Measurements from ENCODE around the gene TANGO6.
"Not testable (repeated sequence)": the region's sequence is repeated elsewhere in the genome, so short reads cannot be mapped to it uniquely, and the experiment has no call there.

Gene TANGO6

GRCh38 chr16:69013991-69014390 is 170.7 kb downstream of the TANGO6 start:
- no peak for DNase-seq (ENCODE audit: low spot score)

DNA sequence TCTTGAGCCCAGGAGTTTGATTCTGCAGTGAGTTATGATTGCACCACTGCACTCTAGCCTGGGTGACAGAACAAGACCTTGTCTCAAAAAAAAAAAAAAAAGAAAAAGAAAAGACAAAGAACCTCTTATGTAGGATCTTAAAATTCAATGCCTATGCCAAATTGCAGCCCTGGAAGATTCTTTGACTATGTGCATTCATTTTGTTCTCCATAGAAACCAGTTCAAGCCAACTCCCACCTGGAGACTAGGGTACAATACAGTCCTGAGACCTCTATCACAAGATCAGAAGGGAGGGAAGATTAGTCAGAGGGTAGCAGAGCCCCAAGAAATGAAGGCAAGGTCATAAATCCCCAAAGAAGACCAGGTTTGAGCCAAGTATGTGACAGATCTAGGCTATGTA is 171.5 kb downstream of the TANGO6 start:
- DNase-seq (ENCODE audit: low spot score) = no peak

- no peak for DNase-seq (ENCODE audit: low spot score)
Observed at GRCh38 chr16:69017036-69017783, 173.9 kb downstream of the TANGO6 start.

DNA sequence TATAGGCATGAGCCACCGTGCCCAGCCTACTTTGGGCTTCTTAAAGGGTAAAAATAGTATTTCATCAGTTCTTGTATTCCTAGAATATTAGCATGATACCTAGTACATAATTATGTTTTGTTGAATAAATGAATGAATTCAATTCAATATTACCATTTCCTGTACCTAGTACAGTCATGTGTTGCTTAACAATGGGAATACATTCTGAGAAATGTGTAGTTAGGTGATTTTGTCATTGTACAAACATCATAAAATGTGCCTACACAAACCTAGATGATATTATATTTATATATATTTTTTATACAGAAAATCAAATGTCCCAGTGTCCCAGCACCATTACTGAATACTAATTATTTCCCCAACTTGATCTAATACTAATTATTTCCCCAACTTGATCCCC is 176.5 kb downstream of the TANGO6 start:
- no peak for DNase-seq (ENCODE audit: low spot score)

DNA sequence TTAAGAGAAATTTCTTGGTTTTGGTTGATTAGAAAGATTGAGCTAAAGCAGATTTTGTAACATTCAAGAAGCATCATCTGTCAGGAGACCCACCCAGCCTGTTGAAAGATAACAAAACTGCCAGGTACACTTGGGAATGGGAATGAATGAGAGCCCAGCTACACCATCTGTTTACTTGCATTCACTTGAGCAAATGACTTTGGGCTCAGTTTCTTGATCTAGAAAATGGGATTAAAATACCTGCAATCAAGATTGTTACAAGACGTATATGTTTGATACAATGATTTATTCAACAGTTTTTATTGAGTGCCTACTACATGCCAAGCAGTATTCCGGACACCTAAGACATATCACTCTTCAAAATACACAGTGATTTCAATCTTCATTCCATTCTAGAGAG is 185.8 kb downstream of the TANGO6 start:
- DNase-seq (ENCODE audit: low spot score) = no peak

GRCh38 chr16:69031877-69032301 is 188.6 kb downstream of the TANGO6 start:
- DNase-seq (ENCODE audit: low spot score) = no peak

DNA sequence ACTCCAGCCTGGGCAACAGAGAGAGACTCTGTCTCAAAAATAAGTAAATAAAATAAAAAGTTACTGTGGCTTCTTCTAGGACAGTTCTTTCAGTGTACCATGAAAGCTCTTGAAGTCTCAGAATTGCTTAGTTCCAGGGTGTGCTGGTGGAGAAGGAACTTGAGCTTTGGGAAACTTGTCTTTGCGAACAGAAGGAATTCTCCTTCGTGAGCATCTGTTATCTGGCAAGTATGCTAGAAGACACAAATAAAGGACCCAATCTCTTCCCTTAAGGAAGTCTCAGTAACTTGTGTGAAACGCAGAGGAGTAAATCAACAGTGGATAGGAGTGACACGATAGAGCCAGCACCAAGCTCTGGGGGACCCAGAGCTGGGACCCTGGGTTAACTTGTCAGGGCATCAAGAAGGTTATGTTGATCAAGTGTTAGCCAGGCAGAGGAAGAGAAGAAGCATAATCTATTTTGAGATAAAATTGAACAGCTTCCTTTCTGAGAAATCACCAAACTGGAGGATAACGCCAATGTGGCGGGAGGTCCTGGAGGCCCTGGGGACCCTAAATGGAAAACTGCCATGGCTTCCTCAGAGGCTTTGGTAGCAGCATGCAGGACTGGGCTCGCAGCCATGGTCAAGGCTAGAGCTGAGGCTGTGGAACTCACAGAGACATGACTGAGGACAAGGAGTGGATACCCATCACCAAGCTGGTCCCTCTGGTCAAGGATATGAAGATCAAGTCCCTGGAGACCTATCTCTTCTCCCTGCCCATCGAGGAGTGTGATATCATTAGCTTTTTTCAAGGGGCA is 190.0 kb downstream of the TANGO6 start:
- no peak for DNase-seq (ENCODE audit: low spot score)

GRCh38 chr16:69035375-69035774 is 192.0 kb downstream of the TANGO6 start:
- DNase-seq (ENCODE audit: low spot score) = no peak

DNA sequence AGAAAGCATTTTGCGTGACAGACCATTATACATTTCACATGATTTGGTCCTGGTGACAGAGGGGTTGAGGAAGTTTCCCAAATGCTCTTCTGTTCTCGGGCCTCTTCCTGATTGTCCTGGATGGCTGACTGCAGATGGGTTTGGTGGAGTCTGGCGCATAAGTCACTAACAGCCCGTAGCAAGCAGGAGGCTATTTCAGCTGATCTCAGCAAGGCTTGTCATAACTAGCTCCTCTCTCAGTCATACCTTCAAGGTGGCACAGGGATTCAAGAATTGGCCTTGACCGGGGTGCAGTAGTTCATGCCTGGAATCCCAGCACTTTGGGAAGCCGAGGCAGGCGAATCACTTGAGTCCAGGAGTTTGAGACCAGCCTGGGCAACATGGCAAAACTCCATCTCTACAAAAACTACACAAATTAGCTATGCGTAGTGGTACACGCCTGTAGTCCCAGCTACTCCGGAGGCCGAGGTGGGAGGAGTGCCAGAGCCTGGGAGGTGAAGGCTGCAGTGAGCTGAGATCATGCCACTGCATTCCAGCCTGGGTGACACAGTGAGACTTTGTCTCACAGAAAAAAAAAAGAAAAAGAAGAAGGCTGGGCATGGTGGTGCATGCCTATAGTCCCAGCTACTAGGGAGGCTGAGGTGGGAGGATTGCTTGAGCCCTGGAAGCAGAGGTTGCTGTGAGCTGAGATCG is 193.2 kb downstream of the TANGO6 start:
- no peak for DNase-seq (ENCODE audit: low spot score)

- no peak for DNase-seq (ENCODE audit: low spot score)
Observed at GRCh38 chr16:69037373-69038160, 194.2 kb downstream of the TANGO6 start.

DNA sequence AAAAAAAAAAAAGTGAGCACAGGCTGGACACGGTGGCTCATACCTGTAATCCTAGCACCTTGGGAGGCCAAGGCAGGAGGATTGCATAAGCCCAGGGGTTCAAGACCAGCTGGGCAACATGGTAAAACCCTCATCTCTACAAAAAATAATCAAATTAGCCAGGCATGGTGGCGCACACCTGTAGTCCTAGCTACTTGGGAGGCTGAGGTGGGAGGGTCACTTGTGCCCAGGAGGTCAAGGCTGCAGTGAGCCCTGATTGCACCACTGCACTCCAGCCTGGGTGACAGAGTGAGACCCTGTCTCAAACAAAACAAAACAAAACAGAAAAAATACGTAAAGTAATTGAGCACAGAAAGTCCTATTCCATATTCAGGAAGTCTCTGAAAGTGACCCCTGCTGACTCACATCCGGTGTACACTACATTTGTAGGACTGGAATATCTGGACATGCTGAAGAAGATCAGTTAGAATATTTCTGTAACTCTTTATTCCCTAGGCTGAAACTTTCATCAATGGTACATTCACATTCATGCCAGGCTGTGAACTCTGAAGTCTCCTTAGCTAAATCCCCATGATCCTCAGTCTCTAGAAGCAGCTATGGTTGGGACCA is 196.1 kb downstream of the TANGO6 start:
- no peak for DNase-seq (ENCODE audit: low spot score)

GRCh38 chr16:69040144-69040909 is 197.0 kb downstream of the TANGO6 start:
- no peak for DNase-seq (ENCODE audit: low spot score)

DNA sequence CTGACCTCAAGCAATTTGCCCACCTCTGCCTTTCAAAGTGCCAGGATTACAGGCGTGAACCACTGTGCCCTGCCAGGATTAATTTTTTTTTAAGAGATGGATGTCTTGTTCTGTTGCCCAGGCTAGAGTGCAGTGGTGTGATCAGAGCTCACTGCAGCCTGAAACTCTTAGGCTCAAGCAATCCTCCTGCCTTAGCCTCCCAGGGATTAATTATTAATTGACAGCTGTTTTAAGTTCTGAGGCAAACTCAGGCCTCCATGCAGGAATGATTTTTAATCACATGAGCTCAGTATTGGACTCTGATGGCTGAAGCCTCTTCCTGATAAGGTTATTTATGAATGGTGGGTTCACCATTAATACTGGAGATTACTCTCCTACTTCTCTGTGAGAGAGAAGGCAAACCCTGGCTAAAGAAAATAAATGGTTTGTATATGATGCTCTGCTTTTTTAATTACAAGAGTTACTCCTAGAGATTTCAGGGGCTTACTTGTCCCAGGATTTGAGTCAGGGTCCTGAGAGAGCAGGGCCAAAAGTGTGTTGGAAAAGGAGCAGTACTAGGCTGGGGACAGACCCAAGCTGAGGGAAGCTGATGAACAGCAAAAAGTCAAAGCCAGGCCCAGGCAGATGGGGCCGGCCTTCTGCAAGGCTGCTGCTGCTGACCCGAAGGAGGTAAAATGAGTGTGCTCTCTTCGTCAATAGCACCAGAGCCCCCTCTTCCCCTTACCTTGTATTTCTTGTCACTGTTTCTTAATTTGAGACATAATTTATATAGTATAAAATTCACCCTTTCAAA is 205.2 kb downstream of the TANGO6 start:
- DNase-seq (ENCODE audit: low spot score) = no peak

DNA sequence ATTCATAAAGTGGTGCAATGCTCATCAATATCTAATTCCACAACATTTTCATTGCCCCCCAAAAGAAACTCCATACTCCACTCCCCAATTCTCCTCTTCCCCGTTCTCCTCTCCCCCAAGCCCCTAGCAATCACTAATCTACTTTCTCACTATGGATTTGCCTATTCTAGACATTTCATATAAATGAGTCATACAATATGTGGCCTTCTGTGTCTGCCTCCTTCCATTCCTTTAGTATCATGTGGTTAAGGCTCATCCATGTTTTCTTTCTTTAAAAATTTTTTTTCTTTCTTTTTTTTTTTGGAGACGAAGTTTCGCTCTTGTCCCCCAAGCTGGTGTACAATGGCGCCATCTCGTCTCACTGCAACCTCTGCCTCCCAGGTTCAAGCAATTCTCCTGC is 205.8 kb downstream of the TANGO6 start:
- no peak for DNase-seq (ENCODE audit: low spot score)

GRCh38 chr16:69049603-69050375 is 206.5 kb downstream of the TANGO6 start:
- DNase-seq (ENCODE audit: low spot score) = no peak

DNA sequence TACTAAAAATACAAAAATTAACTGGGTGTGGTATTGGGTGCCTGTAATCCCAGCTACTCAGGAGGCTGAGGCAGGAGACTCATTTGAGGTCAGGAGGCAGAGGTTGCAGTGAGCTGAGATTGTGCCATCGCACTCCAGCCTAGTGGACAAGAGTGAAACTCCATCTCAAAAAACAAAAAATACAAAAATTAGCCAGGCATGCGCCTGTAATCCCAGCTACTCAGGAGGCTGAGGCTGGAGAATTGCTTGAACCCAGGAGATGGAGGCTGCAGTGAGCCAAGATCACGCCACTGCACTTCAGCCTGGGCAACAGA is 208.1 kb downstream of the TANGO6 start:
- DNase-seq (ENCODE audit: low spot score) = not testable (repeated sequence)

DNA sequence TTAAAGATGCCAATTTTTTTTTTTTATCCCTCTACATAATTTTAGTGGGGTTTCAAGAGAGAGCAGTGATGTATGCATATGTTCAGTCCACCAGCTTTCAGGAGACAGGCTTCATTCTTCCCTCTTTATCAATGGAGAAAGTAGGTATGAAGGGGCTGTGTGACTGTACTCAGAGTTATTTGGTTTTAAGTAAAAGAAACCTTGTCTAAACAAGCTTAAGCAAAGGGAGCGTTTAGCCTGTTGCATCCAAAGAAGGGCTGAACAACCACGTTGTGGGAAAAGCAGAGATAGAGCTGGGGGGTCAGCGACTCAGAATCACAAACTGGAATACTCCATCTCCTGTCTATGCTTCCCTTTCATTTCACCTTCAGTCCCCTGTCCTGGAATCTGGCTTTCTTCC is 211.7 kb downstream of the TANGO6 start:
- DNase-seq (ENCODE audit: low spot score) = no peak

DNA sequence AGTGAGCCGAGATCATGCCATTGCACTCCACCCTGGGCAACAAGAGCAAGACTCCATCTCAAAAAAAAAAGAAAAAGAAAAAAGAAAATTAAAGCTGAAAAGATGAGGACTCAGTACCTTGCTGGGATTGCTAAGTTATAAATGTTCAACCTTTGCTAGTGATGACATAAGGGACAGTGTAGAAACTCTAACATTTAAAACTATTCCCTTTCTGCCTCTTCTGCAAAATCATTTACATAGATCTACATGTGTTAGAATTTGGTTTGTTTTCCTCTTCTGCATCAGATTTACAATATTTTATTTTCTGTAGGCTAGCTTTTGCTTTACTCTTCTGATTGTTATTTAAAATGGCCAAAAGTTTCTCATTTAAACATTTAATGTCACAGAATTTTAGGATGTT is 212.6 kb downstream of the TANGO6 start:
- DNase-seq (ENCODE audit: low spot score) = no peak

GRCh38 chr16:69056421-69056820 is 213.1 kb downstream of the TANGO6 start:
- DNase-seq (ENCODE audit: low spot score) = no peak

All from hematopoietic multipotent progenitor cell treated with erythropoietin and hydrocortisone succinate and interleukin-3 and kit ligand, for 17 days (in vitro differentiated cells).